Omental fat pad (tissue), 4 donors: ENCODE results near the gene HDAC8. TPM values are rescaled to one million over a fixed set of nuclear protein-coding genes. Genes with fewer than 3 reads are reported as not detected.

Experiments
- ATAC-seq: fragments of 150-250 bp; one replicate; pipeline ENCODE4 v1.9.1; 2016; ENCODE audit warnings: mild to moderate bottlenecking, moderate library complexity; ENCODE audit not compliant: low FRiP score
- DNase-seq: peaks from one replicate; pipeline ENCODE4 v3.0.0-alpha.2; 2019; ENCODE audit warnings: low spot score
- CTCF ChIP-seq, 3 donors: fragments of 450-650 bp; IDR thresholded peaks; one replicate each; pipeline ENCODE4 v1.5.1; 2016 to 2017; ENCODE audit warnings: antibody characterized with exemption in 3 of 3, mild to moderate bottlenecking in 3 of 3, moderate library complexity in 2 of 3
- total RNA-seq, 4 donors: library from RNA; depleted of rRNA; stranded (reverse); fragments of >200 nt; gene quantifications; one replicate each; pipeline ENCODE4 v1.1.0, GENCODE V29; 2016

The HDAC8 gene
- total RNA-seq, 4 donors from 2014 or later = 24.9 to 41.3 (median 30.5) TPM

DNA sequence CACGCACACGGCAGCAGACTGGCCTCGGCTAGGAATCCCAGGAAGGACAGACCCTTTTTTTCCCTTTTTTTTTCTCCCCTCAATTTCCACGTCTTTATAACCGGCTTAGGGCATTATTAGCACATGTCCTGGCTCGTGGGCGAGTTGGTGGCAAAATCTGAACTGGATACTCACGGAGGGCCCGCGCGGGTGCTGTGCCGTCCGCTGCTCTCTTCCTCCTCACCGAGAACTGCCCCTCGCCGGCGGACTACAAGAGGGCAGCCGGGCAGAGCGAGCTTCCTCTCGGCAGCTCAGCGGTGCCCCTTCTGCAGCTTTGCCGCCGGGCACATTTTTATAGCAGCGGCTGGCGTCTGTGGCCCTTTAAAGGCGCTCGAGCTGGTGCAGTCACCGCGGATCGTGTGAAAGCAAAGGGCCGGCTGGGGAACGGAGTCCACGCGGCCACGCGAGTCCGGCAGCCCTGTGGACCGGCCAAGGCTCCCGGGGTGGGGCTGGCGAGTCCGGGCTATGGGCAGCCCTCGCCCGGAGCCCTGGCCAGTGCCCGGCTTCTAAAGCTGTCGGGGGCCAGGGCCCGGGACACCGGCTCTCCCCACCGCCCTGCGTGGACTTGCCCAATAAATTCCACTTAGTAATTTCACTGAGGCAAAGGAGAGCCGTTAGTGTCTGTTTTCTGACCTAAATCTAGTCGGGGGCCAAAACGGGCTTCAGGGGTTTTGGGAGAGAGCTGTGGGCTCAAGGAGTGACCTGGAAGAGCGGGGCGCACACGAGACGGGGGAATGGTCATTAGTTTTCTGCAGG lies 265.6 kb downstream of the HDAC8 start:
- ATAC-seq (peak; percentile 31), DNase-seq (no peak)
- no peak for TF ChIP-seq CTCF (IDR thresholded peaks at IDR 0.05)

- DNase-seq = no peak
- no peak for TF ChIP-seq CTCF (IDR thresholded peaks at IDR 0.05)
- ATAC-seq = no peak
Observed at GRCh38 chrX:72306085-72306801, 266.4 kb downstream of the HDAC8 start.

DNA sequence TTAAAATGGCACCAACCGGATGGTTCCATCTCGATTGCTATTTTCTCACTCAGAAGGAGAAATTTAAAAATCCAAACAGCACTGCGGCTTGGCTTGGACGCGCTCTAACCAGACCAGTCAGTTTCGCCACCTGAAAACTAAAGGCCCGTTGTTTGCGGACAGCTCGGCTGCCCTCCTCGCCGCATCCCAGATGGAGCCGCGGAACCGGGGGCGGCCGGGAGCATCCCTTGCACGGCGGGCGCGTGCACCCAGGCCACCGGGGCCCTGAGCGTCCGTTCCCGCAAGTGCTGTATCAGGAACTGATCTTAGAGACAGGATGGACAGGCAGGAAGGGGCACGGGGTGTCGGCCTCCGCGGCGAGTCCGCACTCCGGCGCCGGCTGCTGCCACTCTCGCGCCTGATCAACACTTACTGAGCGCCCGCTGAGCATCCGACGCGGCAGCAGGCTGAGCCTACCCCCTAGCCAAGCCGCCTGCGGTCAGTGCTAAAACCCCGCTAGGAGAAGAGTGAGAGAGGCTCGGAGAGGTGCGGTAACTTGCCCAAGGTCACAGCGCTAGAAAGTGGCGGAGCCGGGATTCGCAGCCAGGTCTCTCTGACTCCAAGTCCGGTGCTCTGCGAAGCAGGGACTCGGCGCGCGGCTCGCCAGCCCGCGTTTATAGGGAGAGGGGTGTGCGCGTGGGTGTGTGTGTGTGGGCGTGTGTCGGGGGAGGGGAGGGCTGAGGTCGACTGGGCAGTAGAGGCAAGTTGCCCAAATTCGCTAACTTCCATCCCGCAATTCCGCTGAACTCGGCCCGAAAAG lies 267.2 kb downstream of the HDAC8 start, which contains the start of gene CITED1:
CITED1 (minus strand) TSS at position 629 of the 799 bp plus-strand sequence. CDS start 3,045 bp downstream, outside the sequence.
- DNase-seq (no peak), ATAC-seq (no peak)
- no peak for TF ChIP-seq CTCF (IDR thresholded peaks at IDR 0.05)

DNA sequence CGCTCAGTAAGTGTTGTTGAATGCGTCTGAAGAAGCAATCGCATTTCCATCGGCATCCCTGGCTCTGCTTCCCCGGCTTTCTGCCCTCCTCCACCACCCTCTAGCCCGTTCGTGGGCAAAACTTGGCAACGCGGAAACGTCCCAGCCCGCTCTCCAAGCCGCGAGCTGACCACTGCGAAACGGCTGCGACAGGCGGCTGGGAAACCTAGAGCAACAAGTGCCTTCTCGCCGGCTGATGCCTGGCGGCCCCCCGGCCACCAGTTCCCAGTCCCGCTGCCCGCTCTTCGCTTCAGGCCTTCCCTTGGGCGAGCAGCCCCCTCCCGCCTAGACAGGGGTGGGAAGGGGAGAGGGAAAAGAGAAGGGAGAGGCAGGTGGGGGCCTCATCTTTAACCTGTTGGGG lies 267.8 kb downstream of the HDAC8 start:
- no peak for ATAC-seq
- TF ChIP-seq CTCF (IDR thresholded peaks at IDR 0.05) = no peak
- no peak for DNase-seq

DNA sequence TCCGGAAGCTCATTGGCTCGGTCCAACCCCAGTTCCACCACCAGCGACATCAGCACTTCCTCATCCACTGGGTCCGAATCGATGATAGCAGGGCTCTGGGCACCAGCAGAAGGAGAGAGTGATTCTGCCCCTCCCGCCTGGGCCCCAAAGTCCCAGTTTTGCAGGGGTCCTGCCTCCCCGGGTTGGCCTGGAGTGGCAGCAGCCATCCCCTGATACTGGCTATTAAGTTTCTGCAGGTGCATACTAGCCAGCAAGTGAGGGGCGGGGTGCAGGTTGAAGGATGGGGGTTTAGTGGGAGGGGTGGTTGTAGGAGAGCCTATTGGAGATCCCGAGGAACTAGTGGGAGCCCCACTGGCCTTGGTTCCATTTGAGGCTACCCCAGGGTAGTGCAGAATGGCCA lies 270.9 kb downstream of the HDAC8 start:
- TF ChIP-seq CTCF (IDR thresholded peaks at IDR 0.05) = no peak
- no peak for DNase-seq
- no peak for ATAC-seq

DNA sequence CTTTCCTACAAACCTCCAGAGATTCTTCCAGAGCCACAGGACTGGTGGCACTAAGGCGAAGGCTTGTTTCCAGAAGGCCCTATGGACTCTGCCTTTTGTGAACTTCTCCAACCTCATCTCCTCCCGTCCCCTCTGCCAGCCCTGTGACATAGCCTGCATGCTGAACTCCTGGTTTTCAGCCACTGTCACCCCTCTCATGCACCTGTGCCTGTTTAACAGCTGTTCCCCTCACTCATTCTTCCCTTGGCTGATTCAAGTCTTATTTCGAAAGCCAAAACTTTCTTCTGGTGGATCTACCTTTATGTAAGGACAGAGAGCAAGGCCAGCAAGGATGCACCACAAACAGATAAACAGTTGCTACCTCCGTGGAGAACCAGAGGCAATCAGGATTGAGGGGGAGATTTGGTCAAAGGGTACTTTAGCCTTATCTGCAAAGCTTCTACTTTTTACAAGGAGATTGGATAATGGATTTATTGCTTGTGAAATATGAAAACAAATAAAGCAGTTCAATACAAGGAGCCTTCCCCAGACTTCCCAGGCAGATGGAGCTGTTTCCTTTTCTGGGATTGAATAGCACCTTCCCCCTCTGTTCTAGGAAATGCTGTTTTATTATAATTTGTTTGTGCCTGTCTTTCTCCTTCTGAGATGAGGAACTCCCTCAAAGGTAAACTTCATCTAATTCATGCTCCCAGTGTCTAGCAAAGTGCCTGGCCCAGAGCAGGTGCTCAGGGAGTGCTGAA lies 272.6 kb downstream of the HDAC8 start:
- ATAC-seq = no peak
- no peak for DNase-seq
- TF ChIP-seq CTCF (IDR thresholded peaks at IDR 0.05) = no peak
